HG03159 (cell line): Measurements from ENCODE around the gene AGL.
A peak's percentile ranks its signal among the peaks of the same experiment; 100 is the strongest.
"Not testable (repeated sequence)": the region's sequence is repeated elsewhere in the genome, so short reads cannot be mapped to it uniquely, and the experiment has no call there.

ENCODE experiments used
- ATAC-seq: cut with Tn5 transposase; IDR thresholded peaks from one replicate; pipeline ENCODE4 v1.9.1; 2021; ENCODE audit warnings: mild to moderate bottlenecking, moderate library complexity; ENCODE audit not compliant: unreplicated experiment

AGL gene

GRCh38 chr1:99936071-99936470 is 85.9 kb downstream of the AGL start:
- ATAC-seq: no peak

- no peak for ATAC-seq
Observed at GRCh38 chr1:99942723-99943122, 92.6 kb downstream of the AGL start.

GRCh38 chr1:99943223-99943794 is 93.1 kb downstream of the AGL start:
- ATAC-seq: no peak

- no peak for ATAC-seq
Observed at GRCh38 chr1:99944192-99944591, 94.0 kb downstream of the AGL start.

GRCh38 chr1:99945174-99945573 is 95.0 kb downstream of the AGL start:
- no peak for ATAC-seq

GRCh38 chr1:99950486-99950885 is 100.3 kb downstream of the AGL start:
- ATAC-seq: no peak

GRCh38 chr1:99952522-99952921 is 102.4 kb downstream of the AGL start:
- no peak for ATAC-seq

GRCh38 chr1:99955375-99955774 is 105.2 kb downstream of the AGL start:
- no peak for ATAC-seq

GRCh38 chr1:99956755-99957154 is 106.6 kb downstream of the AGL start:
- ATAC-seq: no peak

- no peak for ATAC-seq
Observed at GRCh38 chr1:99957818-99958217, 107.7 kb downstream of the AGL start.

- ATAC-seq: not testable (repeated sequence)
Observed at GRCh38 chr1:99959189-99959705, 109.1 kb downstream of the AGL start.

GRCh38 chr1:99960260-99960659 is 110.1 kb downstream of the AGL start:
- not testable (repeated sequence) for ATAC-seq

- ATAC-seq: no peak
Observed at GRCh38 chr1:99963041-99963795, 113.1 kb downstream of the AGL start.

GRCh38 chr1:99964806-99965205 is 114.6 kb downstream of the AGL start:
- ATAC-seq: no peak

- no peak for ATAC-seq
Observed at GRCh38 chr1:99965646-99966375, 115.7 kb downstream of the AGL start.

GRCh38 chr1:99968214-99968613 is 118.1 kb downstream of the AGL start:
- no peak for ATAC-seq

GRCh38 chr1:99969260-99969728 is 119.1 kb downstream of the AGL start:
- peak; percentile 23 for ATAC-seq

- ATAC-seq: peak; percentile 86
Observed at GRCh38 chr1:99969729-99970621, 119.8 kb downstream of the AGL start, which contains the start of gene SLC35A3. Gene SLC35A3, plus strand, starts transcription at chr1:99969996. Its CDS starts 23,559 bp downstream, at chr1:99993555.

- ATAC-seq: no peak
Observed at GRCh38 chr1:99970713-99971255, 120.6 kb downstream of the AGL start.

- ATAC-seq: not testable (repeated sequence)
Observed at GRCh38 chr1:99972066-99972465, 121.9 kb downstream of the AGL start.
